ENCODE data around the gene RECQL5. TPM values are rescaled to one million over a fixed set of nuclear protein-coding genes. Genes with fewer than 3 reads are reported as not detected.

The RECQL5 gene
- total and polyA plus RNA-seq, 7 donors, result 5.1 to 30.1 (median 11.1) TPM

- TF ChIP-seq CTCF (IDR thresholded peaks at IDR 0.05), result no peak
- no peak for TF ChIP-seq POLR2AphosphoS5 (IDR thresholded peaks at IDR 0.05)
- no peak for TF ChIP-seq POLR2A (IDR thresholded peaks at IDR 0.05)
- TF ChIP-seq EP300 (IDR thresholded peaks at IDR 0.05), result no peak
- DNase-seq, result peak; percentile 60
- 84 to 94% methylated on average over 12 of the region's 12 CpGs for WGBS, 2 donors
- Histone ChIP-seq H3K9me3 (no peaks in the 10 kb centered on the region), H3K36me3 (no peaks in the 10 kb centered on the region), H3K4me3 (no peak overlapping the region), H3K27ac (no peak overlapping the region), H3K27me3 (peaks cover 0 to 5% (median 0%) of the 10 kb centered on the region in 3 donors), H3K4me1 (peaks cover 3 to 22% (median 12%) of the 10 kb centered on the region in 4 donors)
- intact Hi-C loops (cut with DNase I), result no loop called here
These were observed 75.9 kb downstream of the RECQL5 start for GRCh38 chr17:75590849-75591721.

- Histone ChIP-seq H3K4me3 (no peak overlapping the region), H3K27ac (peak overlapping the region in 1 of 4 donors; percentile 94), H3K9me3 (no peaks in the 10 kb centered on the region), H3K27me3 (peaks cover 0 to 5% (median 0%) of the 10 kb centered on the region in 3 donors), H3K4me1 (peaks cover 3 to 22% (median 12%) of the 10 kb centered on the region in 4 donors), H3K36me3 (no peaks in the 10 kb centered on the region)
- intact Hi-C loops (cut with DNase I), result no loop called here
- no peak for DNase-seq
- TF ChIP-seq POLR2A (IDR thresholded peaks at IDR 0.05) (no peak), EP300 (IDR thresholded peaks at IDR 0.05) (no peak), POLR2AphosphoS5 (IDR thresholded peaks at IDR 0.05) (no peak), CTCF (IDR thresholded peaks at IDR 0.05) (no peak)
- 83 to 88% methylated on average over 8 of the region's 8 CpGs for WGBS, 2 donors
These were observed 76.6 kb downstream of the RECQL5 start for GRCh38 chr17:75590314-75590761.

GRCh38 chr17:75589919-75590303 lies 77.0 kb downstream of the RECQL5 start:
- Histone ChIP-seq H3K27me3 (peaks cover 0 to 5% (median 0%) of the 10 kb centered on the region in 3 donors), H3K36me3 (no peaks in the 10 kb centered on the region), H3K9me3 (no peaks in the 10 kb centered on the region), H3K27ac (peak overlapping the region; percentile 80 to 94 (median 88)), H3K4me1 (peaks cover 3 to 22% (median 12%) of the 10 kb centered on the region in 4 donors), H3K4me3 (peak overlapping the region in 3 of 4 donors; percentile 52 to 69 (median 67))
- TF ChIP-seq CTCF (IDR thresholded peaks at IDR 0.05), result no peak
- TF ChIP-seq EP300 (IDR thresholded peaks at IDR 0.05), result no peak
- no peak for TF ChIP-seq POLR2AphosphoS5 (IDR thresholded peaks at IDR 0.05)
- TF ChIP-seq POLR2A (IDR thresholded peaks at IDR 0.05), result no peak
- 77 to 81% methylated on average over 29 of the region's 29 CpGs for WGBS, 2 donors
- intact Hi-C loops (cut with DNase I), result loop anchor here (1.0 to 10.0 kb wide), 5 partner anchors 65 to 305 kb away; partner anchors contain the start of genes CASKIN2, GRB2, LLGL2 and SLC25A19
- DNase-seq, result peak; percentile 74

- WGBS, 2 donors, result 9 to 16% methylated on average over 100 of the region's 100 CpGs
- Histone ChIP-seq H3K27me3 (peaks cover 0 to 5% (median 0%) of the 10 kb centered on the region in 3 donors), H3K9me3 (no peaks in the 10 kb centered on the region), H3K4me3 (peak overlapping the region; percentile 52 to 69 (median 67)), H3K4me1 (peaks cover 3 to 22% (median 12%) of the 10 kb centered on the region in 4 donors), H3K36me3 (no peaks in the 10 kb centered on the region), H3K27ac (peak overlapping the region; percentile 80 to 94 (median 88))
- TF ChIP-seq POLR2A (IDR thresholded peaks at IDR 0.05) (no peak), EP300 (IDR thresholded peaks at IDR 0.05) (no peak), CTCF (IDR thresholded peaks at IDR 0.05) (peak; percentile 5 to 74 (median 30)), POLR2AphosphoS5 (IDR thresholded peaks at IDR 0.05) (peak in 3 of 4 donors; percentile 20 to 78 (median 72))
- DNase-seq, result peak; percentile 95
- intact Hi-C loops (cut with DNase I), result loop anchor here (1.0 to 10.0 kb wide), 5 partner anchors 64 to 304 kb away; partner anchors contain the start of genes CASKIN2, GRB2, LLGL2 and SLC25A19
These were observed 77.7 kb downstream of the RECQL5 start for GRCh38 chr17:75589012-75589918.

Measured in sigmoid colon (tissue), 7 donors.